Astrocyte (in vitro differentiated cells and primary cell): ENCODE results near the gene CBX7. TPM values are rescaled to one million over a fixed set of nuclear protein-coding genes. Genes with fewer than 3 reads are reported as not detected.

Experiments
- DNase-seq: peaks from one replicate; pipeline ENCODE4 v3.0.0-alpha.2; 2010; ENCODE audit warnings: low read depth
- FAIRE-seq: peaks from 2 replicates; lab custom pipeline; 2011; peaks lifted over from hg19 to GRCh38; lab: Jason Lieb, UNC
- H2AFZ ChIP-seq: 2 replicates; pipeline ENCODE4 v1.6.0; 2012; ENCODE audit warnings: low read depth, low read length, inconsistent platforms
- H3K27ac ChIP-seq: 2 replicates; pipeline ENCODE4 v1.5.1; 2011; ENCODE audit warnings: low read depth, low read length, inconsistent platforms
- H3K27me3 ChIP-seq: 2 replicates; pipeline ENCODE4 v1.6.0; 2011; ENCODE audit warnings: low read length, inconsistent platforms; ENCODE audit not compliant: insufficient read depth
- H3K36me3 ChIP-seq: 2 replicates; pipeline ENCODE4 v1.5.1; 2011; ENCODE audit warnings: low read length, inconsistent platforms; ENCODE audit not compliant: insufficient read depth
- H3K4me1 ChIP-seq: 2 replicates; pipeline ENCODE4 v1.5.1; 2011; ENCODE audit warnings: low read length, inconsistent platforms; ENCODE audit not compliant: insufficient read depth
- H3K4me2 ChIP-seq: 2 replicates; pipeline ENCODE4 v1.6.0; 2012; ENCODE audit warnings: low read length, inconsistent platforms
- H3K4me3 ChIP-seq: 2 replicates; pipeline ENCODE4 v1.5.1; 2011; ENCODE audit warnings: low read depth, mild to moderate bottlenecking, low read length, inconsistent platforms; ENCODE audit not compliant: insufficient read depth
- H3K79me2 ChIP-seq: 2 replicates; pipeline ENCODE4 v1.6.0; 2012; ENCODE audit warnings: mild to moderate bottlenecking, low read length, inconsistent platforms; ENCODE audit not compliant: insufficient read depth
- H3K9ac ChIP-seq: 2 replicates; pipeline ENCODE4 v1.6.0; 2012; ENCODE audit warnings: mild to moderate bottlenecking, low read length, inconsistent platforms
- H3K9me3 ChIP-seq: 2 replicates; pipeline ENCODE4 v1.5.1; 2012; ENCODE audit warnings: low read depth, mild to moderate bottlenecking, low read length, inconsistent platforms; ENCODE audit not compliant: insufficient read depth
- H4K20me1 ChIP-seq: 2 replicates; pipeline ENCODE4 v1.6.0; 2012; ENCODE audit warnings: low read length, inconsistent platforms; ENCODE audit not compliant: insufficient read depth
- H3K27ac Mint-ChIP-seq: one replicate; pipeline ENCODE4 v1.8.0; 2021; ENCODE audit warnings: mild to moderate bottlenecking, mixed read lengths; ENCODE audit not compliant: unreplicated experiment
- H3K27me3 Mint-ChIP-seq: one replicate; pipeline ENCODE4 v1.8.0; 2021; ENCODE audit warnings: low read depth, mixed read lengths; ENCODE audit not compliant: unreplicated experiment
- H3K36me3 Mint-ChIP-seq: one replicate; pipeline ENCODE4 v1.8.0; 2021; ENCODE audit warnings: low read depth, mixed read lengths; ENCODE audit not compliant: unreplicated experiment
- H3K4me1 Mint-ChIP-seq: one replicate; pipeline ENCODE4 v1.8.0; 2021; ENCODE audit warnings: low read depth, mixed read lengths; ENCODE audit not compliant: unreplicated experiment
- H3K4me3 Mint-ChIP-seq: one replicate; pipeline ENCODE4 v1.8.0; 2021; ENCODE audit warnings: mild to moderate bottlenecking, moderate library complexity, mixed read lengths; ENCODE audit not compliant: unreplicated experiment
- H3K9me3 Mint-ChIP-seq: one replicate; pipeline ENCODE4 v1.8.0; 2021; ENCODE audit warnings: mild to moderate bottlenecking, mixed read lengths; ENCODE audit not compliant: unreplicated experiment
- CTCF ChIP-seq: IDR thresholded peaks from 2 replicates; pipeline ENCODE4 v1.5.1; 2011; ENCODE audit warnings: low read depth, mild to moderate bottlenecking, inconsistent platforms, low read length, moderate library complexity; ENCODE audit not compliant: insufficient read depth
- EZH2 ChIP-seq: IDR thresholded peaks from 2 replicates; pipeline ENCODE4 v1.6.1; 2012; ENCODE audit warnings: mild to moderate bottlenecking, low read length, inconsistent platforms; ENCODE audit not compliant: insufficient read depth
- total RNA-seq: library from RNA; stranded (reverse); gene quantifications from 2 replicates; pipeline ENCODE4 v1.2.1, GENCODE V29; 2021

The CBX7 gene
- total RNA-seq, 1 donor from 2014 or later, result 1.2 TPM

DNA sequence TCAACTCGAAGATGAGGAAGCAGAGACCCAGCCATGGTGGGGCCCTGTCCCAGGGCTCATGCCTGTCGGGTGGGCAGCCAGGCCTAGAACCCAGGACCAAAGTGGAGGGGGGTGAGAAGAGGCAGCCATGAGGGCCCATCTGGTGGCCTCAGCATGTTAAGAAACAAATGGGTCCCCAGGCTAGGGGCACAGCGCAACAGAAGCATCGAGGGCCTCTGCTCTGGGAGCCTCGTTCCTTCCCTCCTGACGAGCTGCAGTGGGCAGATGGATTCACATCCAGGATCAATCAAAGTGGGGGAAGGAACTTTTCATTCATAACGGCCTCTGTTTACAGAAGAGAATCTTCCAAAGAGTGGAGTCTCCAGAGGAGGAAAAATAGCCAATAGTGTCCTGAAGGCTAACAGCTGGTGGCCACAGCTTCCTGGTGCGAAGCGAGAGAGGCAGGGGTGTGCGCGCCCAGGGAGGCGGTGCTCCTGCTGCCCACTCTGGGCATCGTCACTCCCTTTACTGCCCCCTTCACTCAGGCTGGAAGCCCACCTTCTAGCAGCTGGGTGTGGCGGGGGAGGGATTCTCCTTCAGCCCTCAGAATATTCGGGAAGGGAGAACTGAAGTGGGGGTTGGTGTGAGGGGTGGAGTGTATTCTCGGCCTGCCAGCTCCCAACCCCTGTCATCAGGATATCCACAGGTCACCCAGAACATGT lies 4.3 kb downstream of the CBX7 start:
- Mint-ChIP-seq H3K4me3 (no peak overlapping the region), H3K27ac (no peak overlapping the region), H3K4me1 (no peaks in the 10 kb centered on the region), H3K27me3 (peaks cover 4% of the 10 kb centered on the region), H3K9me3 (no peaks in the 10 kb centered on the region), H3K36me3 (no peaks in the 10 kb centered on the region)
- H3K4me2 ChIP-seq, result no peak overlapping the region
- peaks cover 24% of the 10 kb centered on the region for H3K4me1 ChIP-seq
- DNase-seq, result no peak
- no peaks in the 10 kb centered on the region for H3K9me3 ChIP-seq
- peaks cover under 1% of the 10 kb centered on the region for H3K27me3 ChIP-seq
- no peaks in the 10 kb centered on the region for H3K79me2 ChIP-seq
- no peak overlapping the region for H3K4me3 ChIP-seq
- no peak for FAIRE-seq
- no peaks in the 10 kb centered on the region for H3K36me3 ChIP-seq
- H2AFZ ChIP-seq, result no peak overlapping the region
- no peak overlapping the region for H3K27ac ChIP-seq
- no peaks in the 10 kb centered on the region for H4K20me1 ChIP-seq
- TF ChIP-seq CTCF (no peak), EZH2 (no peak)
- no peak overlapping the region for H3K9ac ChIP-seq

DNA sequence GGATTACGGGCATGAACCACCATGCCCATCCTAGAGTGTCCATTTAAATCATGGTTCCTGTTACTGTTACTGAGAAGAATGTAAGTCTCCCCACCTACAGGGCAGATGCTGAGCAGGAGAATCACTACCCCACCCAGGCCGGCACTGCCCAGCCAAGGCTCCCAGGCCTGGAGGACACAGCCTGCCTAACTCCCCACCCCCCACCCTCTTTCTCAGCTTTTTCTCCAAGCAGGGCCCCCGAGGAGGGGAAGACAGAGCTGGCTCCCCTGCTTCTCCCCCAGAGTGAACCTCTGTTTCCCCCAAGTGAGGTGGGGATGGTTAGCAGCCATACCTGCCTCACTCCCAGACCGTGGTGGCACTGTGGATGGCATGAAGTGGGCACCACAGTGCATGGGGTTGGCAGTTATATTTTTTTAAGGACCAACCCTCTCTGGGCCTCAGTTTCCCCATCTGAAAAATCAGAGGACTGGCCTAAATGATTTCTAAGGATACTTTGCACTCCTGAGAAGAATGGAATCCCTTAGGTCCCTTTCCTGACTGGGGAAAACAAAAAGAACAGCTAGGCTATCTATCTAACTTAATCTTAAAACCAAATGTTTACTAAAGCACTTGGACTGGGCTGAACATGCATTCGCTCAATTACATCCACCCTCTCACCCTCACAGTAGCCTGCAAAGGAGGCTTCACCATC lies 5.0 kb downstream of the CBX7 start:
- Mint-ChIP-seq H3K4me1 (no peaks in the 10 kb centered on the region), H3K27ac (no peak overlapping the region), H3K4me3 (no peak overlapping the region), H3K36me3 (no peaks in the 10 kb centered on the region), H3K9me3 (no peaks in the 10 kb centered on the region), H3K27me3 (peaks cover 6% of the 10 kb centered on the region)
- no peak for FAIRE-seq
- peaks cover 20% of the 10 kb centered on the region for H3K4me1 ChIP-seq
- H3K36me3 ChIP-seq, result no peaks in the 10 kb centered on the region
- TF ChIP-seq CTCF, result no peak
- no peak for TF ChIP-seq EZH2
- H4K20me1 ChIP-seq, result no peaks in the 10 kb centered on the region
- no peak overlapping the region for H3K9ac ChIP-seq
- H3K79me2 ChIP-seq, result no peaks in the 10 kb centered on the region
- H3K9me3 ChIP-seq, result no peaks in the 10 kb centered on the region
- H3K27ac ChIP-seq, result no peak overlapping the region
- no peak overlapping the region for H3K4me2 ChIP-seq
- no peak overlapping the region for H2AFZ ChIP-seq
- no peak for DNase-seq
- no peak overlapping the region for H3K4me3 ChIP-seq
- no peaks in the 10 kb centered on the region for H3K27me3 ChIP-seq
